Liver (tissue), 9 donors: ENCODE measurements around the gene EHMT1. TPM values are rescaled to one million over a fixed set of nuclear protein-coding genes. Genes with fewer than 3 reads are reported as not detected.

ENCODE experiments used
- DNase-seq: peaks from one replicate; pipeline ENCODE4 v3.0.0-alpha.2; 2017; ENCODE audit warnings: low spot score
- H3K27ac ChIP-seq, 2 donors: one replicate each; pipeline ENCODE4 v1.7.0; 2013; ENCODE audit warnings: inconsistent platforms in 2 of 2, low read length in 2 of 2, control low read depth in 1 of 2, low read depth in 1 of 2, mild to moderate bottlenecking in 1 of 2
- H3K27me3 ChIP-seq, 4 donors: one replicate each; pipeline versions ENCODE4 v1.6.1 to v1.7.0; 2013; ENCODE audit warnings: low read length in 3 of 4, inconsistent platforms in 1 of 4, mild to moderate bottlenecking in 1 of 4, moderate library complexity in 1 of 4; ENCODE audit not compliant: control insufficient read depth in 4 of 4, insufficient read depth in 4 of 4
- H3K36me3 ChIP-seq, 4 donors: one replicate each; pipeline versions ENCODE4 v1.6.1 to v1.7.0; 2013; ENCODE audit warnings: low read length in 3 of 4, mild to moderate bottlenecking in 3 of 4, low read depth in 1 of 4, moderate library complexity in 1 of 4; ENCODE audit not compliant: control insufficient read depth in 4 of 4, insufficient read depth in 3 of 4
- H3K4me1 ChIP-seq, 4 donors: one replicate each; pipeline versions ENCODE4 v1.6.1 to v1.7.0; 2013; ENCODE audit warnings: low read length in 3 of 4, mild to moderate bottlenecking in 3 of 4, moderate library complexity in 1 of 4; ENCODE audit not compliant: control insufficient read depth in 4 of 4, insufficient read depth in 4 of 4
- H3K4me3 ChIP-seq, 3 donors: one replicate each; pipeline versions ENCODE4 v1.6.1 to v1.7.0; 2013; ENCODE audit warnings: low read length in 3 of 3, control low read depth in 1 of 3, low read depth in 1 of 3, mild to moderate bottlenecking in 1 of 3
- H3K9ac ChIP-seq, 2 donors: one replicate each; pipeline ENCODE4 v1.7.0; 2013; ENCODE audit warnings: low read length in 2 of 2, mild to moderate bottlenecking in 2 of 2, moderate library complexity in 2 of 2, control low read depth in 1 of 2, low read depth in 1 of 2
- H3K9me3 ChIP-seq, 4 donors: one replicate each; pipeline versions ENCODE4 v1.6.1 to v1.7.0; 2013; ENCODE audit warnings: low read length in 3 of 4; ENCODE audit not compliant: control insufficient read depth in 4 of 4
- ATF3 ChIP-seq: IDR thresholded peaks from 2 replicates; pipeline ENCODE4 v1.6.1; 2016; ENCODE audit warnings: antibody characterized with exemption
- CTCF ChIP-seq: fragments of 150-350 bp; IDR thresholded peaks from 2 replicates; pipeline ENCODE4 v1.5.1; 2017; ENCODE audit warnings: improper control_type of control experiment, low read depth, low read length; ENCODE audit not compliant: missing input control
- EGR1 ChIP-seq, 2 donors: IDR thresholded peaks; 2 replicates each; pipeline ENCODE4 v1.6.1; 2016 to 2018; ENCODE audit warnings: antibody characterized with exemption in 2 of 2, low read depth in 2 of 2
- FOXA1 ChIP-seq: IDR thresholded peaks from 2 replicates; pipeline ENCODE4 v1.6.1; 2016; ENCODE audit warnings: antibody characterized with exemption
- GABPA ChIP-seq, 2 donors: IDR thresholded peaks in 1 of 2; conservative IDR thresholded peaks in 1 of 2; 2 replicates each; pipeline ENCODE4 v1.6.1; 2016; ENCODE audit warnings: antibody characterized with exemption in 2 of 2, mild to moderate bottlenecking in 1 of 2, moderate library complexity in 1 of 2
- HNF4G ChIP-seq: IDR thresholded peaks from 2 replicates; pipeline ENCODE4 v1.6.1; 2016; ENCODE audit warnings: antibody characterized with exemption
- JUND ChIP-seq, 2 donors: IDR thresholded peaks; 2 replicates each; pipeline ENCODE4 v1.6.1; 2016; ENCODE audit warnings: antibody characterized with exemption in 2 of 2
- NR2F2 ChIP-seq: IDR thresholded peaks from 2 replicates; pipeline ENCODE4 v1.6.1; 2016; ENCODE audit warnings: antibody characterized with exemption
- RXRA ChIP-seq, 2 donors: IDR thresholded peaks; 2 replicates each; pipeline ENCODE4 v1.6.1; 2017 to 2018; ENCODE audit warnings: antibody characterized with exemption in 2 of 2, mild to moderate bottlenecking in 1 of 2
- SP1 ChIP-seq: IDR thresholded peaks from 2 replicates; pipeline ENCODE4 v1.6.1; 2018; ENCODE audit warnings: antibody characterized with exemption, mild to moderate bottlenecking
- ZBTB33 ChIP-seq: IDR thresholded peaks from 2 replicates; pipeline ENCODE4 v1.6.1; 2016; ENCODE audit warnings: antibody characterized with exemption
- WGBS: extraction: QIAGEN DNeasy Blood & Tissue Kit; methylation state at CpG from one replicate; pipeline ENCODE4 v1.1.7; 2013; 5-methylcytosine and 5-hydroxymethylcytosine counted together
- polyA plus RNA-seq, 2 donors: library from polyadenylated mRNA; stranded (reverse) in 1 of 2; unstranded in 1 of 2; fragments of 200-250 nt in 1 of 2; fragments of >200 nt in 1 of 2; fragmentation: Nextera tagmentation in 1 of 2; extraction: Ambion mirVana in 1 of 2; gene quantifications; one replicate each; pipeline versions ENCODE4 v1.2.1 to v1.2.3, GENCODE V29; 2013 to 2015
- total RNA-seq, 2 donors: library from RNA; depleted of rRNA; stranded (reverse); fragments of >200 nt; gene quantifications; one replicate each; pipeline ENCODE4 v1.2.3, GENCODE V29; 2014
- donor health status: healthy.
- donor health status: healthy.
- donor health status: healthy.
- donor health status: healthy.
- donor health status: healthy.

Gene EHMT1
- total and polyA plus RNA-seq, 4 donors, result 16.1 to 48.2 (median 27.3) TPM

- H3K9me3 ChIP-seq, result peaks cover 0 to 3% (median 2%) of the 10 kb centered on the region in 4 donors
- H3K4me3 ChIP-seq, result no peak overlapping the region
- no peak overlapping the region for H3K9ac ChIP-seq
- TF ChIP-seq EGR1 (IDR thresholded peaks at IDR 0.05; ENCODE audit: low read depth in 2 of 2), result no peak
- TF ChIP-seq SP1, result no peak
- no peak for TF ChIP-seq NR2F2
- no peaks in the 10 kb centered on the region for H3K27me3 ChIP-seq
- H3K4me1 ChIP-seq, result peaks cover 0 to 15% (median 3%) of the 10 kb centered on the region in 4 donors
- no peak for DNase-seq
- peaks cover 7 to 32% (median 20%) of the 10 kb centered on the region in 4 donors for H3K36me3 ChIP-seq
- H3K27ac ChIP-seq, result no peak overlapping the region
- WGBS, result 96% methylated on average over 22 of the region's 22 CpGs
Observed at GRCh38 chr9:137753192-137753765, 134.5 kb downstream of the EHMT1 start.

- DNase-seq, result no peak
- WGBS, result 97% methylated on average over 7 of the region's 7 CpGs
- Histone ChIP-seq H3K27ac (peak overlapping the region in 1 of 2 donors; percentile 31), H3K27me3 (no peaks in the 10 kb centered on the region), H3K4me1 (peaks cover 0 to 13% (median 3%) of the 10 kb centered on the region in 4 donors), H3K4me3 (no peak overlapping the region), H3K9ac (no peak overlapping the region), H3K36me3 (peaks cover 7 to 46% (median 31%) of the 10 kb centered on the region in 4 donors), H3K9me3 (peaks cover 0 to 3% (median 2%) of the 10 kb centered on the region in 4 donors)
- TF ChIP-seq GABPA (IDR thresholded peaks at IDR 0.05 in 1 of 2, conservative IDR thresholded peaks at IDR 0.05 in 1 of 2), result no peak
- TF ChIP-seq EGR1 (IDR thresholded peaks at IDR 0.05; ENCODE audit: low read depth in 2 of 2), result no peak
- TF ChIP-seq ZBTB33, result no peak
- no peak for TF ChIP-seq ATF3
- TF ChIP-seq JUND (IDR thresholded peaks at IDR 0.05), result no peak
Observed at GRCh38 chr9:137755261-137755927, 136.6 kb downstream of the EHMT1 start.

- Histone ChIP-seq H3K4me1 (peaks cover 0 to 13% (median 3%) of the 10 kb centered on the region in 4 donors), H3K9me3 (peaks cover 0 to 3% (median 2%) of the 10 kb centered on the region in 4 donors), H3K27ac (peak overlapping the region; percentile 29 to 61), H3K36me3 (peaks cover 8 to 49% (median 33%) of the 10 kb centered on the region in 4 donors), H3K9ac (no peak overlapping the region), H3K4me3 (no peak overlapping the region), H3K27me3 (no peaks in the 10 kb centered on the region)
- no peak for DNase-seq
- 89% methylated on average over 13 of the region's 13 CpGs for WGBS
- TF ChIP-seq HNF4G, result no peak
- TF ChIP-seq FOXA1, result no peak
- no peak for TF ChIP-seq ZBTB33
- no peak for TF ChIP-seq ATF3
- TF ChIP-seq JUND (IDR thresholded peaks at IDR 0.05), result no peak
- TF ChIP-seq NR2F2, result no peak
- TF ChIP-seq CTCF, result no peak
- TF ChIP-seq RXRA (IDR thresholded peaks at IDR 0.05), result no peak
Observed at GRCh38 chr9:137756045-137756744, 137.4 kb downstream of the EHMT1 start.
